ENCODE data around the gene WDR73.

GRCh38 chr15:84601555-84601838 is 52.6 kb downstream of the WDR73 start:
- TF ChIP-seq, protein P1, sequence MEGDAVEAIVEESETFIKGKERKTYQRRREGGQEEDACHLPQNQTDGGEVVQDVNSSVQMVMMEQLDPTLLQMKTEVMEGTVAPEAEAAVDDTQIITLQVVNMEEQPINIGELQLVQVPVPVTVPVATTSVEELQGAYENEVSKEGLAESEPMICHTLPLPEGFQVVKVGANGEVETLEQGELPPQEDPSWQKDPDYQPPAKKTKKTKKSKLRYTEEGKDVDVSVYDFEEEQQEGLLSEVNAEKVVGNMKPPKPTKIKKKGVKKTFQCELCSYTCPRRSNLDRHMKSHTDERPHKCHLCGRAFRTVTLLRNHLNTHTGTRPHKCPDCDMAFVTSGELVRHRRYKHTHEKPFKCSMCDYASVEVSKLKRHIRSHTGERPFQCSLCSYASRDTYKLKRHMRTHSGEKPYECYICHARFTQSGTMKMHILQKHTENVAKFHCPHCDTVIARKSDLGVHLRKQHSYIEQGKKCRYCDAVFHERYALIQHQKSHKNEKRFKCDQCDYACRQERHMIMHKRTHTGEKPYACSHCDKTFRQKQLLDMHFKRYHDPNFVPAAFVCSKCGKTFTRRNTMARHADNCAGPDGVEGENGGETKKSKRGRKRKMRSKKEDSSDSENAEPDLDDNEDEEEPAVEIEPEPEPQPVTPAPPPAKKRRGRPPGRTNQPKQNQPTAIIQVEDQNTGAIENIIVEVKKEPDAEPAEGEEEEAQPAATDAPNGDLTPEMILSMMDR (IDR thresholded peaks at IDR 0.05) = no peak
- TF ChIP-seq POLR2A (IDR thresholded peaks at IDR 0.05) = no peak
